Keratinocyte (primary cell): ENCODE results near the gene RBP5.

Experiments
- CTCF ChIP-seq, 3 experiments: IDR thresholded peaks in 1 of 3; conservative IDR thresholded peaks in 1 of 3; optimal IDR thresholded peaks in 1 of 3; 2 replicates in 2 of 3; 3 replicates in 1 of 3; pipeline versions ENCODE3 to v1.5.1; 2011; ENCODE audit warnings: low read length in 3 of 3, mild to moderate bottlenecking in 3 of 3, moderate library complexity in 2 of 3, control low read depth in 1 of 3, inconsistent platforms in 1 of 3; ENCODE audit not compliant: insufficient read depth in 2 of 3; ENCODE audit errors: extremely low read depth in 1 of 3
- EZH2 ChIP-seq: IDR thresholded peaks from one replicate; pipeline ENCODE4 v1.6.1; 2012; ENCODE audit warnings: inconsistent platforms, mild to moderate bottlenecking, low read length, moderate library complexity

GRCh38 chr12:7145671-7146070 is 17.0 kb upstream of the RBP5 start:
- TF ChIP-seq CTCF (optimal IDR thresholded peaks at IDR 0.05 in 1 of 3, IDR thresholded peaks at IDR 0.05 in 1 of 3, conservative IDR thresholded peaks at IDR 0.05 in 1 of 3; ENCODE audit: extremely low read depth in 1 of 3, insufficient read depth in 2 of 3, low read length in 3 of 3) (no peak), EZH2 (no peak)
